Osteocyte (in vitro differentiated cells): Measurements from ENCODE around the gene MT1G. TPM values are rescaled to one million over a fixed set of nuclear protein-coding genes. Genes with fewer than 3 reads are reported as not detected.
"Not testable (repeated sequence)": the region's sequence is repeated elsewhere in the genome, so short reads cannot be mapped to it uniquely, and the experiment has no call there.

Source experiments
- DNase-seq: peaks from one replicate; pipeline ENCODE4 v3.0.0; 2021; ENCODE audit warnings: mixed read lengths; ENCODE audit not compliant: unreplicated experiment; ENCODE audit errors: extremely low spot score
- H3K27ac Mint-ChIP-seq: one replicate; pipeline ENCODE4 v1.8.0; 2021; ENCODE audit warnings: mild to moderate bottlenecking, mixed read lengths; ENCODE audit not compliant: unreplicated experiment
- H3K27me3 Mint-ChIP-seq: one replicate; pipeline ENCODE4 v1.8.0; 2021; ENCODE audit warnings: mixed read lengths; ENCODE audit not compliant: unreplicated experiment
- H3K36me3 Mint-ChIP-seq: one replicate; pipeline ENCODE4 v1.8.0; 2021; ENCODE audit warnings: mixed read lengths; ENCODE audit not compliant: unreplicated experiment
- H3K4me1 Mint-ChIP-seq: one replicate; pipeline ENCODE4 v1.8.0; 2021; ENCODE audit warnings: mixed read lengths; ENCODE audit not compliant: unreplicated experiment
- H3K4me3 Mint-ChIP-seq: one replicate; pipeline ENCODE4 v1.8.0; 2021; ENCODE audit warnings: mild to moderate bottlenecking, moderate library complexity, mixed read lengths; ENCODE audit not compliant: unreplicated experiment
- H3K9me3 Mint-ChIP-seq: one replicate; pipeline ENCODE4 v1.8.0; 2021; ENCODE audit warnings: mixed read lengths; ENCODE audit not compliant: unreplicated experiment
- long read RNA-seq: library from polyadenylated mRNA; unstranded; transcript quantifications from one replicate; pipeline ENCODE4 v2.0.0, GENCODE V29; 2021
- total RNA-seq: library from RNA; stranded (reverse); gene quantifications from 2 replicates; pipeline ENCODE4 v1.2.1, GENCODE V29; 2021
- TF ChIP-seq, protein P1 (sequence below): fragments of 200-600 bp; sonication (generic); IDR thresholded peaks from 2 replicates; pipeline ENCODE4 v1.5.0; 2021; ENCODE audit warnings: antibody characterized with exemption, mild to moderate bottlenecking, moderate library complexity

MT1G gene
- total RNA-seq: not detected in 2 replicates
- long read RNA-seq: 0 reads

DNA sequence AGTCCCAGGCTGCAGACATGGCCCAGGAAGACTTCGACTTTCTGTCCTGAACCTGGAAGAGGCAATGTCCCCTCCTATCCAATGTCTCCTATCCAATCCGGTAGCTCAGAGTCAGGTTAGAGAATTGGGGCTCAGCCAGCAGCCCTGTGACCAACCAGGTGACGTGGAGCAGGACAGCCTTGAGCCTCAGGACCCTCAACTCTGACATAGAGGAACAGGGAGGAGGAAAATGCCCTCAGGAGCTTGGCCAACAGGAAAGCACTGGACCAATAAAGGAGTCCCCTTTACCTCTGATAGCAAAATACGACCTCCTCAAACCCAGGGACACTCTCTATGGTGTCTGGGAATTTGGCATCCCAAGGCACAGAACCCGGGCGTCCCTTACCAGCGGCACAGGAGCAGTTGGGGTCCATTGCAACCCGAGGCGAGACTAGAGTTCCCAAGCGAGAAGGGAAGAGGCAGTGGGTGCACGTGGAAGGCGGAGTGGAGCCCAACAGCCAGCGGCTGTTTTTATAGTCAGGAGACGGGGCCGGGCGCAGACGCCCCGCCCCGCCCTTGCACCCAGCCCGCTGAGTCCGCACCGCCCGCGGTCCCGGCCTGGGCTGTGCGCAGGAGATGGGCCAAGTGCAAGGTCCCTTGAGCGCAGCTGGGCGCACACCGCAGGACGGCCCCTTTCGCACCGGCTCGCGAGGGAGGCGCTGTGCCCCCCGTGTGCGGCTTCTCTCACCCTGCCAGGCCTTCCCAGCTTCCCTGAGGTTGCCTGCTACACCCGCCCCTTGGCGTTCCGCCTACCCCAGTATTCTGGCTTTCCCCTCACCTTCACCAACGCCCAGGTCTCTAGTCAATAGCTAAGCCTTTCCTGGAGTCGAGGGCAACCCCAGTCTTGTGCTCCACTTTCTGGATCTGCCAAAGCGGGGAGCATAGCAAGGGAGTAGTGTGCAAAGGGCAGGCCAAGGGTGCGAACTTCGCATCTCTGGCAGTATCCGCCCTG is at the start of gene MT1G:
TSS of gene MT1G (minus strand) at position 485 of the 991 bp plus-strand sequence. CDS start at position 413, 72 bp downstream.
- DNase-seq: no peak
- TF ChIP-seq, protein P1, sequence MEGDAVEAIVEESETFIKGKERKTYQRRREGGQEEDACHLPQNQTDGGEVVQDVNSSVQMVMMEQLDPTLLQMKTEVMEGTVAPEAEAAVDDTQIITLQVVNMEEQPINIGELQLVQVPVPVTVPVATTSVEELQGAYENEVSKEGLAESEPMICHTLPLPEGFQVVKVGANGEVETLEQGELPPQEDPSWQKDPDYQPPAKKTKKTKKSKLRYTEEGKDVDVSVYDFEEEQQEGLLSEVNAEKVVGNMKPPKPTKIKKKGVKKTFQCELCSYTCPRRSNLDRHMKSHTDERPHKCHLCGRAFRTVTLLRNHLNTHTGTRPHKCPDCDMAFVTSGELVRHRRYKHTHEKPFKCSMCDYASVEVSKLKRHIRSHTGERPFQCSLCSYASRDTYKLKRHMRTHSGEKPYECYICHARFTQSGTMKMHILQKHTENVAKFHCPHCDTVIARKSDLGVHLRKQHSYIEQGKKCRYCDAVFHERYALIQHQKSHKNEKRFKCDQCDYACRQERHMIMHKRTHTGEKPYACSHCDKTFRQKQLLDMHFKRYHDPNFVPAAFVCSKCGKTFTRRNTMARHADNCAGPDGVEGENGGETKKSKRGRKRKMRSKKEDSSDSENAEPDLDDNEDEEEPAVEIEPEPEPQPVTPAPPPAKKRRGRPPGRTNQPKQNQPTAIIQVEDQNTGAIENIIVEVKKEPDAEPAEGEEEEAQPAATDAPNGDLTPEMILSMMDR: no peak
- H3K9me3 Mint-ChIP-seq: no peaks in the 10 kb centered on the region
- H3K36me3 Mint-ChIP-seq: no peaks in the 10 kb centered on the region
- H3K27ac Mint-ChIP-seq: no peak within 1 kb of the TSS
- H3K27me3 Mint-ChIP-seq: peaks cover 57% of the 10 kb centered on the region
- H3K4me3 Mint-ChIP-seq: no peak within 1 kb of the TSS
- peaks cover 2% of the 10 kb centered on the region for H3K4me1 Mint-ChIP-seq

- not testable (repeated sequence) for H3K36me3 Mint-ChIP-seq, H3K4me1 Mint-ChIP-seq, H3K27ac Mint-ChIP-seq, H3K4me3 Mint-ChIP-seq, H3K9me3 Mint-ChIP-seq
- H3K27me3 Mint-ChIP-seq: peaks cover 14% of the 10 kb centered on the region
- peak; percentile 4 for DNase-seq
Observed at GRCh38 chr16:56717532-56717931, 49.7 kb upstream of the MT1G start.

DNA sequence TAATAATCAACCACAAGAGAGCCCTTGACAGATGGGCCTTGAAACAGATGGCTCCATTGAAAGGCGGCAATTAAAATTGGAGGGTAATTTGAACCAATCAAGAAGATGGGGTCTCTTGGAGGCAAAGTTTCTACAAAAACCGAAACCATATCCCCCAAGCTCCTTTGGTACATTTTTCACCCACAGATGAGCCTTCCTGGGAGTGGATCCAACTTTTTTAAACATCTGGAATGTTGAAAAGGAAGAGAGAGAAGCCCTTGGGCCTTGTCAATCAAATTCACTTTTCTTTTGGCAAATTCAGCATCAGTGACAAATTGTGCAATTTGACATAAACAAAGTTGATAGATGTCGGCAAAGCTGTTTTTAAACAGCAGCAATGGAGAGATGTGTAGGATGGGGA is 48.9 kb upstream of the MT1G start:
- H3K4me1 Mint-ChIP-seq: peaks cover 7% of the 10 kb centered on the region
- no peaks in the 10 kb centered on the region for H3K36me3 Mint-ChIP-seq

GRCh38 chr16:56715126-56715525 is 47.3 kb upstream of the MT1G start:
- H3K27ac Mint-ChIP-seq: no peak overlapping the region
- TF ChIP-seq, protein P1: no peak
- H3K27me3 Mint-ChIP-seq: peaks cover 4% of the 10 kb centered on the region
- peak; percentile 60 for DNase-seq
- H3K4me1 Mint-ChIP-seq: peaks cover 7% of the 10 kb centered on the region
- H3K36me3 Mint-ChIP-seq: no peaks in the 10 kb centered on the region
- no peaks in the 10 kb centered on the region for H3K9me3 Mint-ChIP-seq
- H3K4me3 Mint-ChIP-seq: no peak overlapping the region

More for the DNA sequence above, 48.9 kb upstream of the MT1G start:
- no peak overlapping the region for H3K4me3 Mint-ChIP-seq
- TF ChIP-seq, protein P1: no peak
- no peak overlapping the region for H3K27ac Mint-ChIP-seq
- DNase-seq: peak; percentile 5
- H3K9me3 Mint-ChIP-seq: no peaks in the 10 kb centered on the region
- peaks cover 8% of the 10 kb centered on the region for H3K27me3 Mint-ChIP-seq

GRCh38 chr16:56713794-56714193 is 45.9 kb upstream of the MT1G start:
- Mint-ChIP-seq H3K9me3 (no peaks in the 10 kb centered on the region), H3K4me1 (peaks cover 7% of the 10 kb centered on the region), H3K27me3 (peaks cover 3% of the 10 kb centered on the region), H3K36me3 (no peaks in the 10 kb centered on the region), H3K27ac (no peak overlapping the region), H3K4me3 (no peak overlapping the region)
- peak; percentile 57 for DNase-seq
- TF ChIP-seq, protein P1: no peak
